Colonic mucosa (tissue), 4 donors: ENCODE results near the gene CAMTA1. TPM values are rescaled to one million over a fixed set of nuclear protein-coding genes. Genes with fewer than 3 reads are reported as not detected.

ENCODE experiments used
- DNase-seq: peaks from one replicate; pipeline ENCODE4 v3.0.0-alpha.2; 2020
- H3K27ac ChIP-seq: fragments of 200-600 bp; one replicate; pipeline ENCODE4 v1.8.0; 2021
- H3K27me3 ChIP-seq: fragments of 200-600 bp; one replicate; pipeline ENCODE4 v1.8.0; 2021
- H3K36me3 ChIP-seq: fragments of 200-600 bp; one replicate; pipeline ENCODE4 v1.8.0; 2021
- H3K4me1 ChIP-seq: fragments of 200-600 bp; one replicate; pipeline ENCODE4 v1.8.0; 2021; ENCODE audit warnings: mild to moderate bottlenecking
- H3K4me3 ChIP-seq: fragments of 200-600 bp; one replicate; pipeline ENCODE4 v1.8.0; 2021
- H3K9ac ChIP-seq, 2 donors: one replicate each; pipeline ENCODE4 v1.7.0; 2013; ENCODE audit warnings: control low read depth in 2 of 2, low read depth in 2 of 2, low read length in 2 of 2
- H3K9me3 ChIP-seq: fragments of 200-600 bp; one replicate; pipeline ENCODE4 v1.8.0; 2021
- intact Hi-C: fragments of 100-400 bp; cut with DNase I; formaldehyde crosslinking; loops from one replicate; pipeline ENCODE4 v1.14.1; 2022
- total RNA-seq, 2 donors: library from RNA; stranded (reverse); fragmentation: NEBNext Ultra II Directional in 1 of 2; extraction: Animal tissue kit (Norgen Biotek cat#: 25700) in 1 of 2; gene quantifications; one replicate each; pipeline ENCODE4 v1.2.1, GENCODE V29; 2021
- TF ChIP-seq, protein P1 (sequence below): fragments of 200-600 bp; IDR thresholded peaks from one replicate; pipeline ENCODE4 v1.8.0; 2022; ENCODE audit warnings: antibody characterized with exemption, mild to moderate bottlenecking
- donor health status: healthy.
- donor health status: DM: no; HTN: no; CAD: no.
- donor health status: DM: no; HTN: no; CAD: no.

CAMTA1 gene
- total RNA-seq, 2 donors from 2014 or later = 76.8 to 92.8 TPM

DNA sequence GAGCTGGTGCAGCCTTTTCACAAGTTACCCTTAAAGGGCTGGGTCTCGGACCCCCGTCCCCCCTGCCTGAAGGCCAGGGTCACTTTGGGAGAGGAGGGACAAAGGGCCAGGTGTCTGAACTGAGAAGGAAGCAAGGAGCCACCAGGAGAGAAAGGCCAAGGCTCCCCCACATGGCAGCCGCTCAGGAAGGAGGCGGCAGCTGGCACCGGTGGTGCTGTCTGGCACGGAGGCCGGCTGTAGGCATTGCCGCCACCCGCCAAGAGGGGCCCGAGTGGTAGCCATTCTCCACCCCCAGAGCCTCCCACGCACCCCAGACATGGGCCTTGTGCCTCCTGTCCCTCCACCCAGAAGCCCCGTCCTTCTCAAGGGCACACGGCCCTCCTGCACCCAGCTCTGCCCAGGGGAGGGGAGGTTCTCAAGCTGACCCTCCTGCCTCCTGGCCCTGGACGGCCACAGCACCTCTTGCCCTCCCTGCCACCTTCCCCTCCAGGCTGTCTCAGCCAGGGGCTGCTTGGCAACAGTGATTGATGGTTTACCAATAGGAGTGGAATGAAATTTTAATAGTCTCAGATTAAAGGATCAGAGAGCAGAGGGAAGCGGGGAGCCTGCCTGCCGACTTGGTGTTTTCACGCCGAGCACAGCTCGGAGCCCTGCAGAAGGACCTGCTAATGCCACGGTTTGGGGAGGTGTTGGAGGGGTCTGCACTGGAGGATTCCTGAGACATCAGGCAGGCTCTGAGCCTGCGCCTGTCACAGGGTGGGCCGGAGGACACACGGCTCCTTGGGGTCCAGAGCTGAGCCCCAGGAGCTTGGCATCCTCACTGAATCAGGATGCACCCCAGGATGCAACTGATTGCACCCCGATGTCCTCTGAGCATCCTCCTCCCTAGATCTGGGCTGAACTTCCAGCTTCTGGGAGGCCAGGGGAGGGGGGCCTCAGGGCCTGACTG is 773.9 kb downstream of the CAMTA1 start:
- H3K9ac ChIP-seq = no peak overlapping the region
- TF ChIP-seq, protein P1, sequence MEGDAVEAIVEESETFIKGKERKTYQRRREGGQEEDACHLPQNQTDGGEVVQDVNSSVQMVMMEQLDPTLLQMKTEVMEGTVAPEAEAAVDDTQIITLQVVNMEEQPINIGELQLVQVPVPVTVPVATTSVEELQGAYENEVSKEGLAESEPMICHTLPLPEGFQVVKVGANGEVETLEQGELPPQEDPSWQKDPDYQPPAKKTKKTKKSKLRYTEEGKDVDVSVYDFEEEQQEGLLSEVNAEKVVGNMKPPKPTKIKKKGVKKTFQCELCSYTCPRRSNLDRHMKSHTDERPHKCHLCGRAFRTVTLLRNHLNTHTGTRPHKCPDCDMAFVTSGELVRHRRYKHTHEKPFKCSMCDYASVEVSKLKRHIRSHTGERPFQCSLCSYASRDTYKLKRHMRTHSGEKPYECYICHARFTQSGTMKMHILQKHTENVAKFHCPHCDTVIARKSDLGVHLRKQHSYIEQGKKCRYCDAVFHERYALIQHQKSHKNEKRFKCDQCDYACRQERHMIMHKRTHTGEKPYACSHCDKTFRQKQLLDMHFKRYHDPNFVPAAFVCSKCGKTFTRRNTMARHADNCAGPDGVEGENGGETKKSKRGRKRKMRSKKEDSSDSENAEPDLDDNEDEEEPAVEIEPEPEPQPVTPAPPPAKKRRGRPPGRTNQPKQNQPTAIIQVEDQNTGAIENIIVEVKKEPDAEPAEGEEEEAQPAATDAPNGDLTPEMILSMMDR = no peak
- DNase-seq = no peak
- no peaks in the 10 kb centered on the region for H3K27me3 ChIP-seq
- no peaks in the 10 kb centered on the region for H3K4me1 ChIP-seq
- no peak overlapping the region for H3K27ac ChIP-seq
- intact Hi-C loops = no loop called here
- H3K4me3 ChIP-seq = no peak overlapping the region
- no peaks in the 10 kb centered on the region for H3K36me3 ChIP-seq
- H3K9me3 ChIP-seq = no peaks in the 10 kb centered on the region

DNA sequence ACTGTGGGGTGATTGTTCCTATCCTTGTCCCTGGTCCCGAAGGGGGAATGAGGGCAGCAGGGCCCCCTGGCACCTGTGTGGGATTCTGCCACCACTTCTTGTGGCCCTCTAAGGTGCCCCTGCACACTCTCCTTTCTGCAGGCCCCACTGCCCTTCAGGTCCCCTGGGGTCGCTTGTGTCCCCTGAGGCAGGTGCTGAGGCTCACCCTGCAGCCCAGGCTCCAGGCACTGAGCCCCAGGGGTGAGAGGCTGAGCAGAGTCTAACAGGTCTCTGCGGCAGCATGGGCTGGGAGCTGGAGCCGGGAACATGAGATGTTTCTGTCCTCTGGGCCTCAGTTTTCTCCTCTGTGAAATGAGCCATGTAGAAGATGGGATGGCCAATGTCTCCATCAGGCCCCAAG is 774.9 kb downstream of the CAMTA1 start:
- Histone ChIP-seq H3K9me3 (no peaks in the 10 kb centered on the region), H3K9ac (no peak overlapping the region), H3K27me3 (no peaks in the 10 kb centered on the region), H3K4me1 (no peaks in the 10 kb centered on the region), H3K4me3 (no peak overlapping the region), H3K27ac (no peak overlapping the region), H3K36me3 (no peaks in the 10 kb centered on the region)
- intact Hi-C loops = no loop called here
- DNase-seq = no peak
- TF ChIP-seq, protein P1 = no peak

DNA sequence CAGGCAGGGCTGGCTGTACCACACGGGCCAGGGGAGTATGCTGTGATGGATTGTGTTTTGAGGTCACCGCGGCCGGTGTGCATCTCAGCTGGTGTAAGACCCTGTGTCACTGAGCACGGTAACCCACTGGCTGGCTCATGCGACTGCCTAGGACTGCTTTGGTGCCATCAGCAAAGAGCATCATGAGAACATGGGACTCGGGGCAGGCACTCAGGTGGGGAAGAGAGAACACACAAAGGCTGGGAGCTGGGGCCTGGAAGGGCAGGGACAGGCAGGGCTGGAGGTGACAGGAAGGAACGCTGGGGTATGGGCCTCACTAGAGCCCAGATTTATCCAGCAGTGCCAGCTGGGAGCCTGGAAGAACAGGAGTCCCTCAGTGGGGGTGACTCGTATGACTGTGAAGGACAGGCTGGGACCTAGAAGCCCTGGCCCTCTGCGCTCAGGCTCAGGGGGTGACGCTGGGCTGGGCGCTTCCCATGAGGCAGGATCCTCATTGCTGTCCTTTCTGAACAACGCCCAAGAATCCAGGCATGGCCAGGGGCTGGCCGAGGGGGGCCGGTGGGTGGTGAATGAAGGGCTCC is 775.4 kb downstream of the CAMTA1 start:
- Histone ChIP-seq H3K27me3 (no peaks in the 10 kb centered on the region), H3K9me3 (no peaks in the 10 kb centered on the region), H3K36me3 (no peaks in the 10 kb centered on the region), H3K9ac (no peak overlapping the region), H3K4me3 (no peak overlapping the region), H3K4me1 (no peaks in the 10 kb centered on the region), H3K27ac (no peak overlapping the region)
- DNase-seq = no peak
- intact Hi-C loops = no loop called here
- TF ChIP-seq, protein P1 = no peak

DNA sequence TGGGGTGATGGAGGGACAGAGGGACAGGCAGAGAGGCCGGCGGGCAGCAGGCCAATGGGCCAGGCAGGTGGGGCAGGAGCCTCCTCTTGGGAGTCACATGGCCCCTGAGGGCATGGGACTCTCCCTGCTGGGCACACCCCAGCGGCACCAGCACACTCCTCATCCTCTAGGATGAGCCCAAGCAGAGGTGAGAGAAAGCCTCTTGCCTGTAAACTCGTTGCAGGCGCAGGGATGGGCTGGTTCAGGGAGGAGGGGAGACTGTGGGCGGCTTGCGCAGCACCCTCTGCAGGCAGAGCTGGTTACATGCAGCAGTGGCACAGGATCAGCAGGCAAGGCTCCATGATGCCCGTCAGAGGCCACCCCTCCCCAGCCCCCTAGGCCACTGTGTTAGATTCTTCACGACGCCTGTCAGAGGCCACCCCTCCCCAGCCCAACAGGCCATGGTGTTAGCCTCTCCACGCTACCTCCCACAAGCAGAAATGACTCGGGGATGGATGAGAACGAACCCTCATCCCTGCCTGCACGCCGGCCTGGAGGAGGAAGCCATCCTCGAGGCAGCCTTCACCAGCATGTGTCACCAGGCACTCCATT is 776.2 kb downstream of the CAMTA1 start:
- no peak for DNase-seq
- Histone ChIP-seq H3K4me1 (no peaks in the 10 kb centered on the region), H3K27ac (no peak overlapping the region), H3K36me3 (no peaks in the 10 kb centered on the region), H3K9me3 (no peaks in the 10 kb centered on the region), H3K4me3 (no peak overlapping the region), H3K9ac (no peak overlapping the region), H3K27me3 (no peaks in the 10 kb centered on the region)
- TF ChIP-seq, protein P1 = peak; percentile 22
- intact Hi-C loops = no loop called here

DNA sequence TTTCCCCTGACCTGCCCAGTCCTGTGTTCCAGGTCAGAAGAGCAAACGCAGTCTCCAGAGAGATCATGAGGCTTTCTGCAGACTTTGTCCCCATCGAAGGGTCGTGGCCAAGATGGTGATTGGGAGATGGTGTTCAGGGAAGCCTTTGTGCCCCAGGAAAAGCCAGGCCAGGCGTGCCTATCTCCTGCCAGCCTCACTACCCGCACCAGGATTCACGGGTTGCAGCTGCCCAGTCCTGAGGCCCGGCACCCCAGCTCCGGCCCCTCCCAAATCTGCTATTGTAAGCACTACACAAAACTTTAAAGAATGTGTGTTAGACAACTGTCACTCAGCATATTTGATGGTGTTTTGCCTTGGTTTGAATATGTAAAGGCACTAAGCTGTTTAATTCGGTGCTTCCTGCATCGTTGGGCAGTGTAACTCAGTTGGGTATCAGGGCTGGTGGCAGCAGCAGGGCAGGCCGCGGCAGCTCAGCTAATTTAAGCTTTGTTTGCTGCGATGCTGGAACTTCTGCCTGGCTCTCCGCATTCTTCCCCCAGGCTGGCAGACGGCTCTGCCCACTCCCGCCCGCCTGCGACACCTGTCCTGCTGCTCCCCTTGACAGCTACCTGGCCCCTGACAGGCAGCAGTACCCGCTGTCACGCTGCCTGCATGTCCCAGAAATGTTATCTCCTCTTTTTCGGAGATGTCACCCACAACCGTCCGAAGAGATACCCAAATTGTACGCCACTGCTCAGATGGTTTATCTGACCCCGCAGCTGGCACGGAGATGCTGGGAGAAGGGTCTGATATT is 776.9 kb downstream of the CAMTA1 start:
- H3K9ac ChIP-seq = no peak overlapping the region
- DNase-seq = no peak
- no peaks in the 10 kb centered on the region for H3K9me3 ChIP-seq
- no peaks in the 10 kb centered on the region for H3K36me3 ChIP-seq
- no peaks in the 10 kb centered on the region for H3K27me3 ChIP-seq
- H3K4me3 ChIP-seq = no peak overlapping the region
- H3K4me1 ChIP-seq = no peaks in the 10 kb centered on the region
- no peak overlapping the region for H3K27ac ChIP-seq
- TF ChIP-seq, protein P1 = no peak
- intact Hi-C loops = no loop called here
